SK-N-SH treated with all-trans-retinoic acid at 6 μM for 48 hours (cell line): ENCODE measurements around the gene STX1B.

Experiments
- ATAC-seq: fragments of 200-7000 bp; cut with Tn5 transposase; 3 replicates; pipeline ENCODE4 v1.9.1; 2020; ENCODE audit warnings: mild to moderate bottlenecking, moderate library complexity
- ARNTL ChIP-seq: fragments of 450-650 bp; formaldehyde crosslinking; IDR thresholded peaks from 2 replicates; pipeline ENCODE4 v1.5.0; 2020; ENCODE audit warnings: low read depth, mild to moderate bottlenecking, moderate library complexity, borderline replicate concordance
- CREB5 ChIP-seq: fragments of 250-450 bp; sonication (Bioruptor Pico); IDR thresholded peaks from 2 replicates; pipeline ENCODE4 v1.5.1; 2020; ENCODE audit warnings: low read depth, mild to moderate bottlenecking, moderate library complexity
- CSRNP3 ChIP-seq: fragments of 250-450 bp; sonication (Bioruptor Pico); IDR thresholded peaks from 2 replicates; pipeline ENCODE4 v1.5.1; 2021; ENCODE audit warnings: mild to moderate bottlenecking, moderate library complexity
- ESRRG ChIP-seq: fragments of 250-450 bp; sonication (Bioruptor Pico); IDR thresholded peaks from 2 replicates; pipeline ENCODE4 v1.6.1; 2021; ENCODE audit warnings: mild to moderate bottlenecking
- GLIS3 ChIP-seq: fragments of 250-450 bp; sonication (Bioruptor Pico); IDR thresholded peaks from 2 replicates; pipeline ENCODE4 v1.5.0; 2020; ENCODE audit warnings: mild to moderate bottlenecking, moderate library complexity
- ISL1 ChIP-seq: fragments of 250-450 bp; sonication (Bioruptor Pico); IDR thresholded peaks from 2 replicates; pipeline ENCODE4 v2.1.2; 2022; ENCODE audit warnings: mild to moderate bottlenecking, moderate library complexity
- OSR1 ChIP-seq: fragments of 250-450 bp; sonication (Bioruptor Pico); IDR thresholded peaks from 2 replicates; pipeline ENCODE4 v1.8.0; 2022; ENCODE audit warnings: moderate library complexity, mild to moderate bottlenecking, inconsistent platforms
- PATZ1 ChIP-seq: fragments of 250-450 bp; sonication (Bioruptor Pico); IDR thresholded peaks from 2 replicates; pipeline ENCODE4 v1.8.0; 2020; ENCODE audit warnings: mild to moderate bottlenecking, moderate library complexity, borderline replicate concordance
- POU6F1 ChIP-seq: fragments of 250-450 bp; sonication (Bioruptor Pico); IDR thresholded peaks from 2 replicates; pipeline ENCODE4 v1.8.0; 2021; ENCODE audit warnings: low read depth, mild to moderate bottlenecking, moderate library complexity, borderline replicate concordance
- RARB ChIP-seq: fragments of 250-450 bp; sonication (Bioruptor Pico); IDR thresholded peaks from 2 replicates; pipeline ENCODE4 v1.8.0; 2021; ENCODE audit warnings: mild to moderate bottlenecking, moderate library complexity
- SNAI2 ChIP-seq: fragments of 250-450 bp; sonication (Bioruptor Pico); IDR thresholded peaks from 2 replicates; pipeline ENCODE4 v1.5.0; 2020; ENCODE audit warnings: mild to moderate bottlenecking, moderate library complexity
- TCF4 ChIP-seq: fragments of 250-450 bp; sonication (Bioruptor Pico); IDR thresholded peaks from 2 replicates; pipeline ENCODE4 v1.8.0; 2021; ENCODE audit warnings: mild to moderate bottlenecking, moderate library complexity, borderline replicate concordance
- TOX ChIP-seq: fragments of 250-450 bp; sonication (Bioruptor Pico); IDR thresholded peaks from 2 replicates; pipeline ENCODE4 v1.8.0; 2021; ENCODE audit warnings: mild to moderate bottlenecking, moderate library complexity, borderline replicate concordance
- TSHZ2 ChIP-seq: fragments of 250-450 bp; sonication (Bioruptor Pico); IDR thresholded peaks from 2 replicates; pipeline ENCODE4 v1.5.0; 2020; ENCODE audit warnings: mild to moderate bottlenecking, moderate library complexity
- ZFP3 ChIP-seq: fragments of 250-450 bp; sonication (Bioruptor Pico); IDR thresholded peaks from 2 replicates; pipeline ENCODE4 v1.5.0; 2020; ENCODE audit warnings: mild to moderate bottlenecking, moderate library complexity
- ZFP30 ChIP-seq: fragments of 450-650 bp; formaldehyde crosslinking; IDR thresholded peaks from 2 replicates; pipeline ENCODE4 v1.5.0; 2022; ENCODE audit warnings: mild to moderate bottlenecking, moderate library complexity
- ZNF565 ChIP-seq: fragments of 450-650 bp; formaldehyde crosslinking; conservative IDR thresholded peaks from 2 replicates; pipeline ENCODE4 v1.5.0; 2020; ENCODE audit warnings: low read depth, mild to moderate bottlenecking, moderate library complexity
- ZNF70 ChIP-seq: fragments of 450-650 bp; formaldehyde crosslinking; IDR thresholded peaks from 2 replicates; pipeline ENCODE4 v1.5.0; 2020; ENCODE audit warnings: mild to moderate bottlenecking, moderate library complexity
- ZNF8 ChIP-seq: fragments of 450-650 bp; formaldehyde crosslinking; IDR thresholded peaks from 2 replicates; pipeline ENCODE4 v1.5.0; 2020; ENCODE audit warnings: mild to moderate bottlenecking, moderate library complexity

STX1B gene

GRCh38 chr16:30967795-30968194, 42.6 kb downstream of the STX1B start:
- ATAC-seq = no peak
- no peak for TF ChIP-seq ZFP30 (CRISPR knock-in tag)
- no peak for TF ChIP-seq ISL1 (CRISPR knock-in tag)
- TF ChIP-seq TCF4 (CRISPR knock-in tag) = no peak
- TF ChIP-seq GLIS3 (CRISPR knock-in tag) = no peak
- no peak for TF ChIP-seq PATZ1
- no peak for TF ChIP-seq OSR1 (CRISPR knock-in tag)
- TF ChIP-seq ZNF70 (CRISPR knock-in tag) = no peak
- TF ChIP-seq, all 23 proteins: peak for 0

- no peak for TF ChIP-seq ISL1 (CRISPR knock-in tag)
- no peak for TF ChIP-seq ZFP3 (CRISPR knock-in tag)
- TF ChIP-seq ARNTL (CRISPR knock-in tag) = no peak
- TF ChIP-seq CREB5 (CRISPR knock-in tag) = no peak
- TF ChIP-seq ZNF70 (CRISPR knock-in tag) = no peak
- no peak for TF ChIP-seq TSHZ2 (CRISPR knock-in tag)
- TF ChIP-seq CSRNP3 = no peak
- TF ChIP-seq ZNF8 = no peak
- no peak for TF ChIP-seq ZNF565 (CRISPR knock-in tag)
- no peak for TF ChIP-seq ESRRG (CRISPR knock-in tag)
- TF ChIP-seq GLIS3 (CRISPR knock-in tag) = no peak
- TF ChIP-seq TOX (CRISPR knock-in tag) = no peak
- no peak for TF ChIP-seq OSR1 (CRISPR knock-in tag)
- TF ChIP-seq POU6F1 (CRISPR knock-in tag) = no peak
- TF ChIP-seq, all 23 proteins: peak for 0
- ATAC-seq = no peak
Measured at GRCh38 chr16:30966033-30966619, 44.3 kb downstream of the STX1B start.

- TF ChIP-seq OSR1 (CRISPR knock-in tag) (no peak), RARB (CRISPR knock-in tag) (no peak), ARNTL (CRISPR knock-in tag) (no peak)
- no peak; the same call in 2 of the 3 replicates for ATAC-seq
Measured at GRCh38 chr16:30965436-30965835, 45.0 kb downstream of the STX1B start.

- no peak for ATAC-seq
- TF ChIP-seq ZFP30 (CRISPR knock-in tag) = no peak
- no peak for TF ChIP-seq SNAI2 (CRISPR knock-in tag)
- TF ChIP-seq, all 23 proteins: peak for 0
Measured at GRCh38 chr16:30964574-30965226, 45.7 kb downstream of the STX1B start.
